Stimulated activated CD8-positive, alpha-beta memory T cell treated with anti-CD3 and anti-CD28 coated beads, Interleukin-4, amount 100 ng/mL, for 48 hours (primary cell): ENCODE data around the gene PPP4R3C.
"Not testable (repeated sequence)": the region's sequence is repeated elsewhere in the genome, so short reads cannot be mapped to it uniquely, and the experiment has no call there.

Experiments used
- DNase-seq: peaks from one replicate; pipeline ENCODE4 v3.0.0-alpha.2; 2020

PPP4R3C gene

DNA sequence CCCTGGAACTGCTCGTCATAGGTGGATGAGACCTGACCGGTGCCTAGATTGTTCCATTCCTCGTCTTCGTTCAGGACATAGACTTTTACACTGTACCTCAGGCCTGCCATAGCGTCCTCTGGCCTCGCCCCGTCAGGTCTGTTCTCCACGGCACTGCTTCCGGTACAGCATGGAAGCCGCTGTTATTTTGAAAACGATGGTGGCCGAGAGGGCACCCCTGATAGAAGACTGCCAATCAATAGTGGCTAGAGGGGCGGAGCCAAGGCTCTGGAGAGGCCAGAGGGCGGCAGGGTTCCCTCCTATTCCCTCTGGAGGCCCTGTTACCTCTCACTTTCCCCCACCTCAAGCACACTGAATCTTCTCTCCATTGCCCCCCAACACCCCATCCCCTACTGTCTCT is at the start of gene PPP4R3C:
Gene PPP4R3C (minus strand): TSS at position 155 of the 400 bp plus-strand sequence. CDS start 45 bp downstream, at position 110.
- DNase-seq = no peak

DNA sequence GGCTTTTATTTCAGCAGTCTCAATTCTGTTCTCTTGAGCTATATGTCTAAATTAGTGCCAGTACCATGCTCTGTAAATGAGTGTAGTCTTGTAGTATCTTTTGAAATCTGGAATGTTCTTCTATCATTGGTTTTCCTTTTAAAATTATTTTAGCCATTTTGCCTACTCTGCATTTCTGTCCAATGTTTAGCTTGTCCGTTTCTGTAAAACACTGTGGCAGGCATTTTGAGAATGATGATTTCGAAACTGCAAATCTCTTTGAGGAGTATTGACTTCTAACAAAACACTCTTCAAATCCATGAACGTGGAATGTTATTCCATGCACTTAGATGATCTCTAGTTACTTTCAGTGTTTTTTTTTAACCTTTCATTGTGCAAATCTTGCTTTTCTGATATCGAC is 28.3 kb upstream of the PPP4R3C start:
- DNase-seq = no peak

DNA sequence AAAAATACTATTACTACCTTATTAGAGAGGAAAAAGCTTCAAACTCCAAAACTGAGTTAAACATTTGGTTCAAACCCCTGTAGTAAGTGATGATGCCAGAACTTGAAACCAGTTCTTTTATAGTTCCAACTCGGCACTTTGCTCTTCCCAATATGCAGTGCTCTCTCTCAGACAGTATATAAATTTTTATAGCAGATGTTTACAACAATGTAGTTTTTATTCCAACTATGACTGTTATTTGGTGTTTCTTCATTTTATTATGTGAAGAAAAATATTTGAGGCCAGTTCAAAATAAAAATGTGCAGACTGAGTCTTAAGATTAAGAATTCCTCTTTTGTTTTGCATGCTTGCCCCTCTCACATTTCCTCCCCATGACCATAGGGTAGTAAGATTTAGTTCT is 2.9 kb upstream of the PPP4R3C start:
- no peak for DNase-seq

GRCh38 chrX:27465036-27465435 is 1.9 kb upstream of the PPP4R3C start:
- DNase-seq = no peak

DNA sequence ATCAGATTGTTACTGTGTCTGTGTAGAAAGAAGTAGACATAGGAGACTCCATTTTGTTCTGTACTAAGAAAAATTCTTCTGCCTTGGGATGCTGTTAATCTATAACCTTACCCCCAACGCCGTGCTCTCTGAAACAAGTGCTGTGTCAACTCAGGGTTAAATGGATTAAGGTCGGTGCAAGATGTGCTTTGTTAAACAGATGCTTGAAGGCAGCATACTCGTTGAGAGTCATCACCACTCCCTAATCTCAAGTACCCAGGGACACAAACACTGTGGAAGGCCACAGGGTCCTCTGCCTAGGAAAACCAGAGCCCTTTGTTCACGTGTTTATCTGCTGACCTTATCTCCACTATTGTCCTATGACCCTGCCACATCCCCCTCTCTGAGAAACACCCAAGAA is 4.0 kb downstream of the PPP4R3C start:
- DNase-seq = not testable (repeated sequence)

- not testable (repeated sequence) for DNase-seq
Observed at GRCh38 chrX:27458544-27458943, 4.6 kb downstream of the PPP4R3C start.

- DNase-seq = no peak
Observed at GRCh38 chrX:27451324-27451723, 11.8 kb downstream of the PPP4R3C start.

- no peak for DNase-seq
Observed at GRCh38 chrX:27446423-27446822, 16.7 kb downstream of the PPP4R3C start.

- no peak for DNase-seq
Observed at GRCh38 chrX:27445438-27445837, 17.7 kb downstream of the PPP4R3C start.

DNA sequence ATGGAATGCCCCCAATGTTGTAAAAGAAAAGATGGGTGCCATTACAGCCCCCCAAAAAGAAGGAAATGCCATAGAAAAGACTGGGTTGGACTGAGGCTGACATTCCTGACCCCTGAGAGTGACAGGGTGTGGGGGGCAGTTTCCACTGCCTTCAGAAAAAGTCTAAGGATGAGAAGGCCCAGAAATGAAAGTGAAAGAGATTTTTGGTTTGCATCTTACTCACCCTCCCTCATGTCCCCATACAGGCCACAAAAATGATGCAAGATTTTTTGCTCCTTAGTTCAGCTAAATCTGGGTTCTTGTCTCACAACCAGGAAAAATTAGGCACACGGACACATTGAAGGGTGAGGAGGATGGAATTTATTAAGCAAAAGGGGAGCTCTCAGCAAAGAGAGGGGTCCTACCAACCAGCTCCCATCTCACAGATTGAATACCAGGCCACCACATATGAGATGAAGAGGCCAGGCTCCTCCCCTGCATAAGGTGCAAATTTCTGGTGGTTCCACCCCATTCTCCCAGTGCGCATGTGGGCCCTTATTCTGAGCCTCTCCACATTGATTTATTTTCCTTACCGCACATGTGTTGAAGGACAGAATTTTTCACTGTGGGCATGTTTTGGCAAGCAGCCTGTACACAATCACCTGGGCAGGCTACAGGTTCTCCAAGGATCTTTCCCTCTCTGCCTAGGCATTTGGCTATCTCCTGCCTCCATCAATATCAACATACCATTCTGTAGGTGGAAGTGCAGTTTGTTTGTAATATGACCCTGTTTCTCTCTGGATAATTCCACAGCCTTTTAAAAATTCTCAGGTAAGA is 18.8 kb downstream of the PPP4R3C start:
- no peak for DNase-seq

DNA sequence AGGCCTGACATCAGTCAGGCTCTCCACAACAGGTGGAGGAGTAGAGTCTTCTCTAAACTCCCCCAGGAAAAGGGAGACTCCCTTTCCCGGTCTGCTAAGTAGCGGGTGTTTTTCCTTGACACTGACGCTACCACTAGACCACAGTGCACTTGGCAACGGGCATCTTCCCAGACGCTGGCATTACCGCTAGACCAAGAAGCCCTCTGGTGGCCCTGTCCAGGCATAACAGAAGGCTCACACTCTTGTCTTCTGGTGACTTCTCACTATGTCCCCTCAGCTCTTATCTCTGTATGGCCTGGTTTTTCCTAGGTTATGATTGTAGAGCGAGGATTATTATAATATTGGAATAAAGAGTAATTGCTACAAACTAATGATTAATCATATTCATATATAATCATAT is 20.7 kb downstream of the PPP4R3C start:
- not testable (repeated sequence) for DNase-seq

GRCh38 chrX:27439771-27440170 is 23.4 kb downstream of the PPP4R3C start:
- DNase-seq = no peak

DNA sequence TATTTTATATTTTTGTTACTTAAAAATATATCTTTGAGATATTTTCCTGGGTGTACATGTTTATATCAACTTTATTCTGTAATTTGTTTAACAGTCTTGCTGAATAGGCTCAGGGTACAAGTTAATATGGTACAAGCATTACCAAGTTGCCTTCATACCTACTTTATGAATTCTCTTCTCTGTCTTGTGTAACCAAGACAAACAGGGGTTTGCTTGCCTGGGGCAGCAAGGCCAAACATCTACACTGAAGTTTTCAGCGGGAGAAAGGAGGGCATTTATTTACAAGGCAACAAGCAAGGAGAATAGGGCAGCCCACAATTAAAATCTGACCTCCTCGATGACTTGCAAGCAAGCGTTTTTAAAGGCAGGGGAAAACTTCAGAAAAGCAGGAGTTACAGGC is 24.2 kb downstream of the PPP4R3C start:
- no peak for DNase-seq

GRCh38 chrX:27435031-27435430 is 28.1 kb downstream of the PPP4R3C start:
- DNase-seq = no peak
